ENCODE measurements around the gene SH3TC1.

SH3TC1 gene

DNA sequence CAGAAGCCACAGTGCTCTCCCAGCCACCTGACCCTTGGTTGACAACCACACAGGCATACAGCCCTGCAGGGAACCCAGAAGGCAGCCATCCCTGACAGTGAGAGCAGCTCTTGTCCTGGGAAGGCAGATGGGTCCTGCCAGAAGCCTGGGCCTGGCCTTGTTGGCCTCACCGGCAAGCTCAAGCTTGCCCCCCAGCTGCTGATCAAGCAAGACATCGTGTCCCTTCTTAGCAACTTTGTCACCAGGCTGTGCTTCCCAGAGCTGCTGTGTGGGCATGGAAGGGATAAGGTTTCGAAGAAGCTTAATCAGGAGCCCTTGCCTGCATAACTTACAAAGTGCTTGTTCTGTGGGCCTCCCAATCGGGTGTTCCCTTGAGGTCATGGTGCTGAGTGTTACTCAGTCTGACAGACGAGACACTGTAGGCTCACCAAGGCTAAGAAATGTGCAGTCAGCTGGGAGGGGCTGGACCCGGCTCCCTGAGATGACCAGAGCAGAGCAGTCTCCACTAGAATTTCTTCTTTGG, 33.7 kb upstream of the SH3TC1 start:
- no peak overlapping the region for H2AFZ ChIP-seq (ENCODE audit: low read length)
- H3K4me3 ChIP-seq (ENCODE audit: low read length, poor library complexity, severe bottlenecking), result no peak overlapping the region
- no peaks in the 10 kb centered on the region for H3K79me2 ChIP-seq (ENCODE audit: insufficient read depth, low read length)
- H3K4me2 ChIP-seq (ENCODE audit: low read depth, low read length, poor library complexity, severe bottlenecking), result no peak overlapping the region
- H3K9me3 ChIP-seq (ENCODE audit: insufficient read depth, low read depth, low read length), result peaks cover 17% of the 10 kb centered on the region; the same call in 1 of the 2 replicates
- no peak overlapping the region for H3K9ac ChIP-seq (ENCODE audit: low read depth, low read length, poor library complexity, severe bottlenecking)
- no peaks in the 10 kb centered on the region for H3K4me1 ChIP-seq (ENCODE audit: insufficient read depth, low read length, poor library complexity, severe bottlenecking)
- no peaks in the 10 kb centered on the region for H3K27me3 ChIP-seq (ENCODE audit: insufficient read depth, low read length, poor library complexity, severe bottlenecking)
- H4K20me1 ChIP-seq (ENCODE audit: insufficient read depth, low read length, poor library complexity, severe bottlenecking), result no peaks in the 10 kb centered on the region
- H3K36me3 ChIP-seq (ENCODE audit: insufficient read depth, low read length), result no peaks in the 10 kb centered on the region
- TF ChIP-seq CTCF (conservative IDR thresholded peaks at IDR 0.05; ENCODE audit: low read length) (no peak), EZH2phosphoT487 (IDR thresholded peaks at IDR 0.05; ENCODE audit: borderline replicate concordance) (no peak)
- H3F3A ChIP-seq (ENCODE audit: low read depth), result no peaks in the 10 kb centered on the region
- no peaks in the 10 kb centered on the region for H3K9me2 ChIP-seq (replicated peaks; ENCODE audit: low read depth, low read length)

DNA sequence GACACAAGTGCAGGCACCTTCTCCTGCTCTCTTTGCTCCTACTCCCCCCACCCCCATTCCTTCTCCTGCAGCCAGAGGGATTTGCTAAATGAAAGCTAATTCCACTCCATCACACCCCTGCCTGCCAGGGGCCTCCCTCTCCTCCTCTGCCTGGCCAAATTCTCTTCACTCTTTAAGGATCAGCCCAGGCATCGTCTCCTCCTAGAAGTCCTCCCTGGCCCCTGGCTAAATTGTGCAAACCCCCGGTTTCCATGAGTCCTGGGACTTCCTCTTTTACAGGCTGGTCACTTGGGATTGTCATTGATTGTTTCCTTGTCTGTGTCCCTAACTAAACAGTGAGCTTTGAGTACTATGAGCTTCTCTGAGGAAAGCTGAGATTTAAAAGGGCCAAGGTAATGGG, 31.8 kb upstream of the SH3TC1 start:
- no peaks in the 10 kb centered on the region for H3K4me1 ChIP-seq (ENCODE audit: insufficient read depth, low read length, poor library complexity, severe bottlenecking)

DNA sequence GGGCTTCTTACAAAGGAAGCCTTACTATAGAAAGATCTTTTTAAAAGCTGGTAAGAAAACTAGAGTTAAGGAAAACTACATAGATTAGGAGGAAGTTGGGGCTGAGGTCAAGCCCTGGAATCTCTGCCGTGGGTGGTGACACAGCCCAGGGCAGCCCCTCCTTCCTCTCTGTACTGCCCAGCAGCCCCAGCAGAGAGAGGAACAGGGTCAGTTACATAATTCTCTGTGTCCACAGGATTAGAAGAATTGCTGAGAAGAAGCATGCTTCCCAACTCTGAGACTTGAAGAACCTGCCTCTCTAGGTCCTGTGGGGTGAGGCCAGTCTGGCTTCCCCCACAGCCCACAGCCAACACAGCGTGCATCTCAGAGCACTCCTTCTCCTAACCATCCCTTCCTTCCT, 31.3 kb upstream of the SH3TC1 start:
- Histone ChIP-seq H3K4me1 (ENCODE audit: insufficient read depth, low read length, poor library complexity, severe bottlenecking) (no peaks in the 10 kb centered on the region), H3K9ac (ENCODE audit: low read depth, low read length, poor library complexity, severe bottlenecking) (no peak overlapping the region)

More for the DNA sequence above, 31.8 kb upstream of the SH3TC1 start:
- Histone ChIP-seq H3K9me2 (replicated peaks; ENCODE audit: low read depth, low read length) (no peaks in the 10 kb centered on the region), H4K20me1 (ENCODE audit: insufficient read depth, low read length, poor library complexity, severe bottlenecking) (no peaks in the 10 kb centered on the region), H3K79me2 (ENCODE audit: insufficient read depth, low read length) (no peaks in the 10 kb centered on the region), H3K4me3 (ENCODE audit: low read length, poor library complexity, severe bottlenecking) (no peak overlapping the region), H3K27me3 (ENCODE audit: insufficient read depth, low read length, poor library complexity, severe bottlenecking) (no peaks in the 10 kb centered on the region), H3K4me2 (ENCODE audit: low read depth, low read length, poor library complexity, severe bottlenecking) (no peak overlapping the region), H3K9ac (ENCODE audit: low read depth, low read length, poor library complexity, severe bottlenecking) (no peak overlapping the region), H3K36me3 (ENCODE audit: insufficient read depth, low read length) (no peaks in the 10 kb centered on the region), H3F3A (ENCODE audit: low read depth) (no peaks in the 10 kb centered on the region), H2AFZ (ENCODE audit: low read length) (no peak overlapping the region), H3K9me3 (ENCODE audit: insufficient read depth, low read depth, low read length) (peaks cover 17% of the 10 kb centered on the region; the same call in 1 of the 2 replicates)
- TF ChIP-seq CTCF (conservative IDR thresholded peaks at IDR 0.05; ENCODE audit: low read length) (no peak), EZH2phosphoT487 (IDR thresholded peaks at IDR 0.05; ENCODE audit: borderline replicate concordance) (no peak)

More for the DNA sequence above, 31.3 kb upstream of the SH3TC1 start:
- Histone ChIP-seq H3K4me3 (ENCODE audit: low read length, poor library complexity, severe bottlenecking) (no peak overlapping the region), H4K20me1 (ENCODE audit: insufficient read depth, low read length, poor library complexity, severe bottlenecking) (no peaks in the 10 kb centered on the region), H3K4me2 (ENCODE audit: low read depth, low read length, poor library complexity, severe bottlenecking) (no peak overlapping the region), H3K36me3 (ENCODE audit: insufficient read depth, low read length) (no peaks in the 10 kb centered on the region), H3K27me3 (ENCODE audit: insufficient read depth, low read length, poor library complexity, severe bottlenecking) (no peaks in the 10 kb centered on the region), H3F3A (ENCODE audit: low read depth) (no peaks in the 10 kb centered on the region), H3K9me2 (replicated peaks; ENCODE audit: low read depth, low read length) (no peaks in the 10 kb centered on the region), H2AFZ (ENCODE audit: low read length) (no peak overlapping the region), H3K79me2 (ENCODE audit: insufficient read depth, low read length) (no peaks in the 10 kb centered on the region), H3K9me3 (ENCODE audit: insufficient read depth, low read depth, low read length) (peaks cover 17% of the 10 kb centered on the region; the same call in 1 of the 2 replicates)
- no peak for TF ChIP-seq CTCF (conservative IDR thresholded peaks at IDR 0.05; ENCODE audit: low read length)
- no peak for TF ChIP-seq EZH2phosphoT487 (IDR thresholded peaks at IDR 0.05; ENCODE audit: borderline replicate concordance)
